HG03025 (cell line): ENCODE results near the gene NAB2.
"Not testable (repeated sequence)": the region's sequence is repeated elsewhere in the genome, so short reads cannot be mapped to it uniquely, and the experiment has no call there.

Experiments used
- ATAC-seq: cut with Tn5 transposase; IDR thresholded peaks from one replicate; pipeline ENCODE4 v1.9.1; 2021; ENCODE audit warnings: mild to moderate bottlenecking, moderate library complexity; ENCODE audit not compliant: unreplicated experiment, low FRiP score

The NAB2 gene, protein sequence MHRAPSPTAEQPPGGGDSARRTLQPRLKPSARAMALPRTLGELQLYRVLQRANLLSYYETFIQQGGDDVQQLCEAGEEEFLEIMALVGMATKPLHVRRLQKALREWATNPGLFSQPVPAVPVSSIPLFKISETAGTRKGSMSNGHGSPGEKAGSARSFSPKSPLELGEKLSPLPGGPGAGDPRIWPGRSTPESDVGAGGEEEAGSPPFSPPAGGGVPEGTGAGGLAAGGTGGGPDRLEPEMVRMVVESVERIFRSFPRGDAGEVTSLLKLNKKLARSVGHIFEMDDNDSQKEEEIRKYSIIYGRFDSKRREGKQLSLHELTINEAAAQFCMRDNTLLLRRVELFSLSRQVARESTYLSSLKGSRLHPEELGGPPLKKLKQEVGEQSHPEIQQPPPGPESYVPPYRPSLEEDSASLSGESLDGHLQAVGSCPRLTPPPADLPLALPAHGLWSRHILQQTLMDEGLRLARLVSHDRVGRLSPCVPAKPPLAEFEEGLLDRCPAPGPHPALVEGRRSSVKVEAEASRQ

DNA sequence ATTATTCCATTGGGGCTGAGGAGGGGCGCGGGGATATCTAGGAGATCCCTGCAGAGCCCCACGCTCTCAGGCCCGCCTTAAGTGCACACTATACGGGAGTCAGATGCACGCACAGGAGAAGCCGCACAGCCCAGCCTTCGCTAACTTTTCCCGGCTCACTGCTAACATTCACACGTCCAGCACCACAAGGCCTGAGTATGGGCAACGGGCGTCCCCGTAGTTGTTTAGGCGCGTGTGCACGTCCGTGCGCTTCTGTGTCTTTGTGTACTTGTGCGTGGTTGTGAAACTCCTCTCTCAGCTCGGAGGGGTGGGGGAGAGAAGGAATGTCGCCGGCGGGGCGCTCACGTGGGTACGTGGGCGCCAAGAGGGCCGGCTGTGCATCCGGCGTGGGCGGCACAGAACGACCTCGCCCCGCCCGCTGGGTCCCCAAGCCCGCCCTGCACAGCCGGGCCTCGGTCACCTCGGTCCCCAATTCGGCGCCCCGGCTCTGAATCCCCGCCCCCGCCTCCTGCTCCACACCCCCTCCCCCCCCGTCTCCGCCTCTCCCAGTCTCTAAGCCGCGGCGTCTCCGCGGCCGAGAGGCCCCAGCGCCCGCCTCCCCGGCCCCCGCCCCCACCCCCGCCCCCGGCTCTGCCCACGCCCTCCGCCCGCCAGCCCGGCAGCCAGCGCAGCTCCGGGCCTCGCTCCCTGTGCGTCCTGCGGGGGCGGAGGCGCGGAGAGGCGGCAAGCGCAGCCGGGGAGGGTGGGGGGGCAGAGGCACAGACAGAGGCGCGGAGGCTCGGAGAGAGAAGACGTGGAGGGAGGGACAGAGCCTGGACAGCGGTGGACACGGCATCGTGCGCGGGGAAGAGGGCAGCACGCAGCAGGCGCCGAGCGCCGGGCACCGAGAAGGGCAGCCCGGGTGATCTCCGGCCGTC lies at the start of gene NAB2:
TSS of gene NAB2 (plus strand) at position 761 of the 917 bp plus-strand sequence. CDS start 158 bp downstream, outside the sequence.
- peak; percentile 49 for ATAC-seq

DNA sequence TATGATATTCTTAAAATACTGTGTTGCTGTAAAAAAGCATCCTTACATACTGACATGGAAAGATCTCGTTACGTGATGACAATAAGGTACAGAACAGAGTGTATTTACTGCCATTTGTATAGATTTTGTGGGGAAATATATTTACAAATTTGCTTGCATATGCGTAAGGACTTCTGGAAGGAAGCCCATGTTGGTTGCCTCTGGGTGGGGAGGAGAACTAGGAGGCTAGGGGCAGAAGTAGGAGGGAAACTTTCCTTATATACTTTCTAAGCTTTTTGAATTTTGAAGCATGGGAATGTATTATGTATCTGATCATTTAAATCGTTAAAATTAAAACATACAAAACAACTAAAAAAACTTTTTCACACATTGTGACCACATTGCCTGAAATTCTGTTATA lies 48.7 kb upstream of the NAB2 start:
- no peak for ATAC-seq

DNA sequence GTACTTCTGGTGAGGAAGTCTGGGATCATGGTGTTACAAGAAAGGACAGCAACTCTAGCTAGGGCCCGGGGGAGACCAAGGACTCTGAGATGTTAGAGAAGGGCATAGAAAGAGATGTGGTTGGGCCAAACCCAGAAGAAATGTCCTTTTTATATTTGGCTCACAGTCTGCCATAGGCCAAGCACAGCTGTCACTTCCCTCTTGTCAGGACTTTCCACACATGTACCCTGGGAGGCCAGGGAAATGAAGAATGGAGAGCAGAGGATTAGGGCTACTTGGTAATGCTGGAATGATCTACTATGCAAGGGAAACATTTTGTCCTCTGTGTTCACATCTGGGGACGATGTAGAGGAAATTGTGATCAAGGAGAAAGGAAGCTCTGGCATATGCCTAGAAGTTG lies 48.2 kb upstream of the NAB2 start:
- no peak for ATAC-seq

DNA sequence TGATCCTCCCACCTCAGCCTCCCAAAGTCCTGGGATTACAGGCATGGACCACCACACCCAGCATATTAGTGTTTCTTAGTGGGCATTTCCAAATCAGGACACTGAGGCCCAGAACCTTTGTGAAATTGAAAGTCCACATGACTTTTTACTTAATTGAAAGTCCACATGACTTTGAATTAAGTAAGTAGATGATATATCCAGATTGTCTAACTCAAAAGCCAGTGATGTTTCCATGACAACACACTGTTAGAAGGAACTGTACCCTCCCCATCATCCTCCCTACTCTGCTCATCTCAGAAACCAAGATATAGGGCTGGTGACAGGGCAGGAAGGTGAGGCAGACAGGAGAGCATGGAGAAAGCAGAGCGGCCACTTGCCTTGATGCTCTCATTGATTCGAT lies 46.2 kb upstream of the NAB2 start:
- no peak for ATAC-seq

DNA sequence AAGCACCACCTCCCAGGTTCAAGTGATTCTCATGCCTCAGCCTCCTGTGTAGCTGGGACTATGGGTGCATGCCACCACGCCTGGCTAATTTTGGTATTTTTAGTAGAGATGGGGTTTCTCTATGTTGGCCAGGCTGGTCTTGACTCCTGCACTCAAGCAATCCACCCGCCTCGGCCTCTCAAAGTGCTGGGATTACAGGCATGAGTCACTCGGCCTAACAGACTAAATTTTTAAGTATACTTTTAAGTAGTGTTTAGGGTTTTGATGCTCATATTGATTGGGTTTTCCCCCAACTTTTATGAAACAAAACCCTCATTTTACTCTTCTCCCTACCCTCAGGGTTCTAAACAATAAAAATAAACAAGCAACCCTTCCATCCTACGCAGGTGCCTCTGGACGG lies 44.4 kb upstream of the NAB2 start:
- no peak for ATAC-seq

DNA sequence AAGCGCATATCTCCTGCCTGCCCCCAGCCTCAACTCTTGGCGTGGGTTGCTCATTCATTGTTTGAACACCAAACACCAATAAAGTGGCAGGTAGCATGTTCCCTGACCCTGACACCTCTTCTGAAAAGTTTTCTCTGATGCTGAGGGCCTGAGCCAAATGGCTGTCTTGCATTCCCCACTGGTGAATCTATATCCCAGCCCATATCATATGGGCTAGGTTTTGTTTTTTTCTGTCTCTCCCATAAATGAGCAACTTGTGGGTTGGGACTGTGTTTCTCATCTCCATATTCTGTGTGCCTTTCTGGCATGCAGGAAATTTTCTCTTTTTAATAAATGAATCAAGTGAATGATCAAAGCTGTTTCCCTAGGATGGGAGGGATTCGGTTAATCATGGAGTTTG lies 44.0 kb upstream of the NAB2 start:
- no peak for ATAC-seq

DNA sequence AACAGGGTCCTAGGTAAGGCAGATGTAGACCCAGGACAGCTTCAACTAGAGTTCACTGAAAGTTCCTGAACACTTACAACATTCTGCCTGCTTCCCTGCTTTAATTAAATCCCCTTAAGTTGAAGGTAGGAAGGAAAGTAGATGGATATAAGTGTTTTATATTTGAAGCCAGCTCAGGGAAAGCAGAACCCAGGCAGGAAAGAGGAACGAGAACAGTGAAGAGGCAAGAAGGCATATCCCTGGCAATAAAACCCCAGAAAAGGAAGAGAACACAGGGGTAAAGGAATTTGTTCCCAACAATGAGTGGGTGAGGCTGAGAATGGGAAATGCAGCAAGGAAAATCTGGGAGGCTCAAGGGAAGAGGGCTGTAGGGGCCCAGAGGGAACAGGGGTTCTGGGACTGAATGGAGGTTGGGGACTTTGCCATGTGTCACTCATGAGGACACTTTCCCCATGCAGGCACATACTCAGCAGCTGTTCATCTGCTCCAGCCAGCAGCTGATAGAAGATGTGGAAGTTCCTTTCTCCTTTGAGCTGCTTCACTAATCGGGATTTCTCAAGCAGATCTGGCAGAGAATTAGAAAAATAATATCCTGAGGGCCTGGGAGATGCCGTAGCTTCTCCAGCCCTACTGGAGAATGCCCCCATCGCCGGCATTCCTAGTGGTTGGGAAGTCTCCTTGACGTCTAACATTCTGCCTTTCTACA lies 42.7 kb upstream of the NAB2 start:
- ATAC-seq, result no peak

DNA sequence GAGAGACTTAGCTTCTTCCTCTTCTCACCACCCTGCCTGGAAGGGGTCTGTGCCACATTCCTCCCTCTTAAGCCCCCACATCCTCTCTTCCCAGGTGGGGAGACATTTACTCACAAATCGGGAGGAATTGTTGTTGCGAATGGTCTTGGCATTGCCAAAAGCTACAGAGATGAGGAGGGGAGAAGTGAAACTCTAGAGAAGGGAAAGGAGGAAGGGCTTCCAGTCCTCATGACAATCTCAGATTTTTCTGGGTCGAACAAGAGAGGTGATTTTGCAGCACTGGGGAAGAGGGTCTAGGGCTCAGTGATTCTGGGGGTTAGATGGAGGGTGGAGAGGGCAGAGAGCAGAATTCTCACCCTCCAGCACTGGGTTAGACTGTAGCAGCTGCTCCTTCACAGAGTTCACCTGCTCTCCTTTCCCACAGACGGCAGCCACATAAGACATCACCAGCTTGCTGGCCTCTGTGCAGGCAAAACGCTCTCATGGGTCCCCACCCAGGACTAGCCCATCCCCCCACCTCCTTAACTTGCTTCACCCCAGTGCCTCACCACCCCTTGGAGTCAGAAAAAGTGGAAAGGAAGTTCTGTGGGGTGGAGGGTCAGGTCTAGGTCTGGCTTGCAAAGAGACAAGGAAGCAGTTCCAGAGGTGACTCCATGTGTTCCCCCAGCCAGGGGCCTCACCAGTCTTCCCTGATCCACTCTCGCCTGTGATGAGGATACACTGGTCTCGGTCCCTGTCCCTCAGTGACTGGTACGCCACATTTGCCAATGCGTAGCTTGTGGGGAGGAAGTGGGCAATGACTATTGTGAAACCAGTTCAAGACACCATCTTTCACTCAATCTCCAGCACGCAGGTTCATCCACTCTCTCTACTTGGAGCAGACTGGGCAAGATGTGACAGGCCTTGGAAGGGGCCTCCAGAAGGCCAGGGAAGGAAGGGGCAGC lies 41.7 kb upstream of the NAB2 start:
- no peak for ATAC-seq

DNA sequence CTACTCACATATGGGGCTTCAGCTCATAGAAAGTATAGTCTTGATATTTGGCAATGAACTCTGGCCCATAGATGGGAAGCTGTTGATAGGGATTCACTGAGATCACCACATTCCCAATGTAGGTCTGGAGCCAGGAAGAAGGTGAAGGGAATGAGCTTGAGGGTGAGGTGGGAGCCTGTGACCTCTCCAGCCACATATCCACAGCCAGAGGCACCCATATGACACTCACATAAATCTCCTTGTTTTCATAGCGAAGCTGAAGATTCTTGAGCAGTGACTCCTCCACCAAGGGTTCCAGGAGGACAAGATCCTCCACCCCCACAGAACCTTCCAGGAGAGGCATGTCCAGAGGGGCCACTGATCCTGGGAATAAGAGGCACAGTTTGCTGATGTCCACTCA lies 40.9 kb upstream of the NAB2 start:
- ATAC-seq, result no peak

DNA sequence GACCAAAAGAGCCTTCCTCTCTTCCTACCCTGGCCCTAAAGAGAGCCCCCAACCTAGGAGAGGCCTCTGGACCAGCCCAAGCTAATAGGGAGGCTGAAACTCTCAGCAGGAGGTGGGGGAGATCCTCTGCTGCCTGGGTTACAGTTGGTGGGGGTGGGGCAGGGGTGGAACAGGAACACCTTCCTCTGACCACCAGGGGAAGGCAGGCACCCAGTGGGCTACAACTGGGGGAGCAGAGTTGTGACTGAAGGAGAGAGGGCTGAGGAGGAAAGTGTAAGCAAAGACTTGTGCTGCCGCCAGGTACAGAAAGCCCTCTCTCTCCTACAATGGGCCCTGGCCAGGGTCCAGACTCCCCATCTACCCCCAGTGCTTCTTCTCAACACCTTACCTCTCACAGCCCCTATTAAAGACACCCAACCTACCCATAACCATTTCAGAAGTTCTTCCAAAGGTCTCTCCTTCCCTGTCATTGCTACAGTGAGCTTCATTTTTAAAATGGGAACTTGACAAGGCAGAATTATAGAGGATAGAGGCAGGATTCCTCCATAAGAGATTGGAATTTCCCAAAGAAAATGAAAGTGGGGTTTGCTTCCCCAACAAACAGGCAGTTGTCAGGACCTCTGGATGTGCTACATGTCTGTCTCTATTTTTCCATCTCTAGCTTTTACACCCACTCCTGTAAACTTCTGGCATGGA lies 40.3 kb upstream of the NAB2 start:
- ATAC-seq, result no peak

DNA sequence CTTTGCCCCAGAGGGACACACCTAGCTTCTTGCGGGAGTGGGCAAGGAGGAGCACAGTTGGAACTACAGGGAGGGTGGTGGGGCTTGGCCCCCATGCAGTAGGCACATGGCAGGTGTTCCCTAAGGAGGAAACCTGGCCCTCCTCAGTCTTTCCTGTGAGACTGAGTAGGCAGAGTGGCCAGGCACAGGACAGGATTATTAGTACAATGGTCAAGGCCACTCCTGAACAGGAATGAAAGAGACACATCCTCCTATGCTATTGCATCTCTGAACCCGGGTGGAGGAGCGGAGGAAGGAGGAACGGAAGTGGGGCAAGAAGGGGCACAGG lies 39.8 kb upstream of the NAB2 start:
- no peak for ATAC-seq

DNA sequence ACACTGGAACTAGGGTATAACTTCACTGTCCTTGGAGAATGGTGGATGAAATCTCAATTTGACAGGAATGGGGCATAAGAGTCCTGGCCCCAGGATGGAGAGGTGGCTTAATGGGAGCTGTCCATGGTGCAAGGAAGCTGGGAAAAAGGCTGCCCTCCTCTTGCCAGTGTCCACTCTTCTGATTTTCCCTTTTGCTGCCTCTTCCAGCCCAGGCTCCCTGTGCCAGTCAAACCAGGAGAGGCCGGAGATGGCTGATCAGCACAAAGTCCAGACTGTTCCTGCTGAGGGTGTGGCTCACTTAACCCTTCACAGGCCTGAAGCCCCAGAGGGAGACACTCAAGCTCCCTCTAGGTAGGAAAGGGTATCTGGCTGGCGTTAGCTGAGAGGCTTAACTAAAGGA lies 39.0 kb upstream of the NAB2 start, which contains the start of gene MYO1A:
TSS of gene MYO1A (minus strand) at position 240 of the 400 bp plus-strand sequence. CDS start 1,806 bp downstream, outside the sequence.
- no peak for ATAC-seq

DNA sequence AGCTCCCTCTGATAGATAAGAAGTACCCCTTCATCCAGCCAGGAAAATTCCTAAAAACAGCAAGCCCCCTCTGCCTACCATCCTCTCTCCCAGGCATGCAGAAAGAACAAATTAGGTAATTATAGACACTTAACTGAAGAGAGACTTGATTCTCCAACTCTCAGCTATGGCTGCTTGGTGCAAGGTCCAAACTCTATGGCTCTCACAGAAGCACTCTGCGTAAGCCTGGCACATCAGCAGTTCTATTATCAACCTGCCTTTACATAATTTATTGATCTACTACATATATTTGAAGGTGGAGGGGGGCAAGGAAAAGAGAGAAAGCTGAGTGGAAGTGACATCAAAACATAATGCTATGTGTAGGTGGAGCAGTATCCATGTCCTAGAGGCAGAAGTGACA lies 37.9 kb upstream of the NAB2 start:
- ATAC-seq, result no peak

DNA sequence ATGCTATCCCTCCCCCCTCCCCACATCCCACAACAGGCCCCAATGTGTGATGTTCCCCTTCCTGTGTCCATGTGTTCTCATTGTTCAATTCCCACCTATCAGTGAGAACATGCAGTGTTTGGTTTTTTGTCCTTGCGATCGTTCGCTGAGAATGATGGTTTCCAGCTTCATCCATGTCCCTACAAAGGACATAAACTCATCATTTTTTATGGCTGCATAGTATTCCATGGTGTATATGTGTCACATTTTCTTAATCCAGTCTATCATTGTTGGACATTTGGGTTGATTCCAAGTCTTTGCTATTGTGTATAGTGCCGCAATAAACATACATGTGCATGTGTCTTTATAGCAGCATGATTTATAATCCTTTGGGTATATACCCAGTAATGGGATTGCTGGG lies 35.8 kb upstream of the NAB2 start:
- ATAC-seq, result not testable (repeated sequence)

DNA sequence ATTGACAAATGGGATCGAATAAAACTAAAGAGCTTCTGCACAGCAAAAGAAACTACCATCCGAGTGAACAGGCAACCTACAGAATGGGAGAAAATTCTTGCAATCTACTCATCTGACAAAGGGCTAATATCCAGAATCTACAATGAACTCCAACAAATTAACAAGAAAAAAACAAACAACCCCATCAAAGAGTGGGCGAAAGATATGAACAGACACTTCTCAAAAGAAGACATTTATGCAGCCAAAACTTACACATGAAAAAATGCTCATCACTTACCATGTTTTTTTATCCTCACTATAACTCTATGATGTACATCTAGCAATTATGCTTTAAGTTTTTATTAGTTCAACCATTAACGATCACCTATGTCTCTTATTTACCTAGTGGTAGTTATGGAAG lies 35.0 kb upstream of the NAB2 start:
- ATAC-seq, result not testable (repeated sequence)

DNA sequence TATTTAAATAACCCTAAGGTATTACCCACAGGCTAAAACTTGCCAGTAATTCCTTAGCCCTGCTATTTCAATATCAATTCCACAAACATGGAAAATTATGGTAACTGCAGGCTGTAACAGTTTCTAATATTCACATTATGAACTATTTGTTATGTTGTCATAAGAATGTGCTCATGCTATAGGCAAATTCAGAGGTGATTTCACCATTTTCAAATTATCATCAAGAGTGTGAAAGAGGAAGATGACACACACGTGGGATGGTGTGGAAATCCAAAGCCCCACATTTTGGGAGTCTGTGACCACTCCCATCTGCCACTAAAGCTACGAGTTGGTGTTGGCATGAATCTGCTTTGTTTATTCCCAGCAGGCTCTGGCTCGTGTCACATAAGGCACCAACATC lies 33.1 kb upstream of the NAB2 start:
- no peak for ATAC-seq

DNA sequence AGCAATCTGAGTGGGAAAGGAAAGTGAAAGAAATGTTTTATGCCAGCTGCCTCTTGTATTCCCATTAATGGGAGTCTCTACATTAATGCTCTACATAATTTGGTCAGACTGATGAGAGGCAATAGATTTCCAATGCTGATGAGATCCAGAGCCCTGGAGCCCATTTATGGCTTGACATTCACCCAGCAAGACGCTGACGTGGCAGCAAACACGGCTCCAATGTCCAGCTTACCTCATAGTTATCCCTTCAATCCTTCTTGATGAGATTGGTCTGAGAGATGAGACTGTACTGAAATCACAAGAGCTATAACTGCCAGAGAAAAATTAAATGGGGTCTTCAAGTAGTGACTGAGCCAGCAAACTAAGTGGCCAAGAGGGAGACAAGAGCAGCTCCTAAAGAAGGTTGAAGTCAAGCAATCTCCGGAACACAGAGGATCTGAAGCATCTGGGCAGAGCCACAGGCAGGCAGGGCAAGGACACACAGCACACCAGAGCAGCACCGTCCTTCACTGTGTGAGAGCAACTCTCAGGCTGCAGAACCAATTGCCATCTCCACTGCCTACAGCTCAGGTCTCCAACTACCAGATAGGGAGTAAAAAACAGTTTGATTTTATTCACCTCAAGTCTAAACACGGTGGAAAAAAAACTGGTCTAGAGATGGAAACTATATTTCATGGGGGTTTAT lies 31.7 kb upstream of the NAB2 start:
- no peak for ATAC-seq

DNA sequence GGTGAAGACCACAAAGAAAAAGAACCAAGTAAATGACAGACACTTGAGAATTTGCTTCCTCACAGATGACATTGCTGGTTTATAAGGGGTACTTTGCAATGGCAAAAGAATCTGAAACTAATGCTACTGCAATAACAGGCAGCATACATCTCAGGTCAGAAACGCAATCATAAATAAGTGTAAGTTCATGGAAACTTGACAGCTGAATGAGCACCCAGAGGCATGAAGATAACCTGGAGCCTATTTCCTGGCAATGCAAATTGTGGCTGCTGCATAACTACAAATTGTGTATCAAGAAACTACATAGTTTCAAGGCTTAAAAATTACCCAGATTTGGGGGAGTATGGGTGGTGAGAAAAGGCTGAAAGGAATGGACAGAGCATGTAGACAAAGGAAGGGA lies 30.5 kb upstream of the NAB2 start:
- no peak for ATAC-seq
